ENCODE data around the gene TGOLN2.
"Not testable (repeated sequence)": the region's sequence is repeated elsewhere in the genome, so short reads cannot be mapped to it uniquely, and the experiment has no call there.

TGOLN2 gene

DNA sequence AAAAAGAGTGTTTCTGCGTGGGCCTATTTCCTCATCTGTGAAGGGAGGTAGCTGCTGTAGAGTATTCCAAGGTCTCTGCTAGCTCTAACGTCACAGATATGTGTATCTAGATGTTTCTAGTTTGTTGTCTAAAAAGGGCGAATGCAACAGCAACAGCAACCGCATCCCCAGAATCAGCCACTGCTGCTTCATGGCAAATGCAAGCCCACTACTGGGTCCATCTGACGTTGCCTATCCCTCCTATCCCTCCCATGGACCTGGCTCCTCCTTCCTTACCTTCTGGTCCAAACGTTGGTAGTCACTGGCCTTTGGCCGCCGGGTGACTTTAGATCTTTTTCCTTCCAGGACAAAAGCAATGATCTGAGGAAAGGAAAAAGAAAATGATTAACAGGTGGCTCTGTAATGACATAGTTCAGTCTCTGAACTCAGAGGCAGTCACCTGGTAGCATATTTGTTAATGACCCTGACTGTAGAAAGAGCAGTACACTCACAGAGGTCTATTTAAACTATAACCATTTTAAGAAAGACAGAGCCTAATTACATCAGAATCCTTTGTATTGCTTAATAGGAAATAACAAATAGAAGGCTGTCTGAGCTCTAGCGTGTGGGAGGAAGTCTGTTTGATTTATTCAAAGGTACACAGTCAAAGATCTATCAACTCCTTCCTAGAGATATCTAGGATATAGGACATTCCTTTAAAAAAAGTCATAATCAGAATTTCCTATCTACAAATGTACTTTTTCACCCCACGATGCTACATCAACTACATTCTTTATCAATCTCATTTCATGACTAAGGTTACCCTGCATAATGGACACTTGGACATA lies 2.9 kb downstream of the TGOLN2 start:
- no peak for DNase-seq (ENCODE audit: low read depth in 1 of 2, low spot score in 1 of 2)
- TF ChIP-seq GABPA (IDR thresholded peaks at IDR 0.05; ENCODE audit: low read depth), result no peak
- peak; percentile 76 for TF ChIP-seq SPI1 (IDR thresholded peaks at IDR 0.05; ENCODE audit: borderline replicate concordance, low read depth)
- TF ChIP-seq, protein P1, sequence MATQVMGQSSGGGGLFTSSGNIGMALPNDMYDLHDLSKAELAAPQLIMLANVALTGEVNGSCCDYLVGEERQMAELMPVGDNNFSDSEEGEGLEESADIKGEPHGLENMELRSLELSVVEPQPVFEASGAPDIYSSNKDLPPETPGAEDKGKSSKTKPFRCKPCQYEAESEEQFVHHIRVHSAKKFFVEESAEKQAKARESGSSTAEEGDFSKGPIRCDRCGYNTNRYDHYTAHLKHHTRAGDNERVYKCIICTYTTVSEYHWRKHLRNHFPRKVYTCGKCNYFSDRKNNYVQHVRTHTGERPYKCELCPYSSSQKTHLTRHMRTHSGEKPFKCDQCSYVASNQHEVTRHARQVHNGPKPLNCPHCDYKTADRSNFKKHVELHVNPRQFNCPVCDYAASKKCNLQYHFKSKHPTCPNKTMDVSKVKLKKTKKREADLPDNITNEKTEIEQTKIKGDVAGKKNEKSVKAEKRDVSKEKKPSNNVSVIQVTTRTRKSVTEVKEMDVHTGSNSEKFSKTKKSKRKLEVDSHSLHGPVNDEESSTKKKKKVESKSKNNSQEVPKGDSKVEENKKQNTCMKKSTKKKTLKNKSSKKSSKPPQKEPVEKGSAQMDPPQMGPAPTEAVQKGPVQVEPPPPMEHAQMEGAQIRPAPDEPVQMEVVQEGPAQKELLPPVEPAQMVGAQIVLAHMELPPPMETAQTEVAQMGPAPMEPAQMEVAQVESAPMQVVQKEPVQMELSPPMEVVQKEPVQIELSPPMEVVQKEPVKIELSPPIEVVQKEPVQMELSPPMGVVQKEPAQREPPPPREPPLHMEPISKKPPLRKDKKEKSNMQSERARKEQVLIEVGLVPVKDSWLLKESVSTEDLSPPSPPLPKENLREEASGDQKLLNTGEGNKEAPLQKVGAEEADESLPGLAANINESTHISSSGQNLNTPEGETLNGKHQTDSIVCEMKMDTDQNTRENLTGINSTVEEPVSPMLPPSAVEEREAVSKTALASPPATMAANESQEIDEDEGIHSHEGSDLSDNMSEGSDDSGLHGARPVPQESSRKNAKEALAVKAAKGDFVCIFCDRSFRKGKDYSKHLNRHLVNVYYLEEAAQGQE (IDR thresholded peaks at IDR 0.05; ENCODE audit: insufficient replicate concordance, low read depth), result no peak
- 0 out of 2 replicates have a peak overlapping the region, but pooled peaks have one; percentile 2 for H3K27ac ChIP-seq (replicated peaks)
- no peaks in the 10 kb centered on the region for H3K27me3 ChIP-seq (ENCODE audit: insufficient read depth, poor library complexity, severe bottlenecking)
- H3K4me3 ChIP-seq (replicated peaks; ENCODE audit: insufficient read depth, low read length), result peak overlapping the region; percentile 78

DNA sequence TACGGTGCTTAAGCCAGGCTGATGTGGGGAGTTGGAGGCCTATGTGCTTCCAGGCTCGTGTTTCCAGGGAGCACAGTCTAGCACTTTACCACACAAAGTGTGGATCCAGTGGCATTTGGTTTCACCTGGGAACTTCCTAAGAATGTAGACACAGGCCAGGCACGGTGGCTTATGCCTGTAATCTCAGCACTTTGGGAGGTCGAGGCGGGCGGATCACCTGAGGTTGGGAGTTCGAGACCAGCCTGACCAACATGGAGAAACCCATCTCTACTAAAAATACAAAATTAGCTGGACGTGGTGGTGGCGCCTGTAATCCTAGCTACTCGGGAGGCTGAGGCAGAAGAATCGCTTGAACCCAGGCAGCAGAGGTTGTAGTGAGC lies 3.8 kb downstream of the TGOLN2 start:
- not testable (repeated sequence) for H3K4me3 ChIP-seq (replicated peaks; ENCODE audit: insufficient read depth, low read length); H3K27ac ChIP-seq (replicated peaks)

DNA sequence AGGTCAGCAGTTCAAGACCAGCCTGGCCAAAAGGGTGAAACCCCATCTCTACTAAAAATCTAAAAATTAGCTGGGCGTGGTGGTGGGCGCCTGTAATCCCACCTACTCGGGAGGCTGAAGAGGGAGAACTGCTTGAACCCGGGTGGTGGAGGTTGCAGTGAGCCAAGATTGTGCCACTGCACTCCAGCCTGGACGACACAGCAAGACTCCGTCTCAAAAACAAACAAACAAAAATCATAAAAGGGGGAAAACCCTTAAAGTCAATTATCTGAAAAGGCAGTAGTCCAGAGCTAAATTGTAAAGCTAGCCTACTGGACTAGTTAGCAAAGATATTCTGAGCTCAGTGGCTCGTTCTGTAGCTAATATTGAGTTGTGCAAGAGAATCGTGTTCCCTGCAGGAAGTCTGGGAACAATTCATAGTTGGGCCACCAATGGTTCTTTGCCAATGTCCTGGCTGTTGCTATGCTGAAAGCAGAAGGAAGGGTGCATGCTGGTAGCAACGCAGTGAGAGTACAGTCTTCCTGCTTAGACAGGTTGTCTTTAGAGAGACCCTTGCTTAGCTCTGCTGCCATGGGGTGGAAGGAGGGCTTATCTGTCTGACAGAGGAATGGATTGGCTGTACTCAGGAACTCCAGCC lies 4.3 kb downstream of the TGOLN2 start:
- TF ChIP-seq, protein P2, sequence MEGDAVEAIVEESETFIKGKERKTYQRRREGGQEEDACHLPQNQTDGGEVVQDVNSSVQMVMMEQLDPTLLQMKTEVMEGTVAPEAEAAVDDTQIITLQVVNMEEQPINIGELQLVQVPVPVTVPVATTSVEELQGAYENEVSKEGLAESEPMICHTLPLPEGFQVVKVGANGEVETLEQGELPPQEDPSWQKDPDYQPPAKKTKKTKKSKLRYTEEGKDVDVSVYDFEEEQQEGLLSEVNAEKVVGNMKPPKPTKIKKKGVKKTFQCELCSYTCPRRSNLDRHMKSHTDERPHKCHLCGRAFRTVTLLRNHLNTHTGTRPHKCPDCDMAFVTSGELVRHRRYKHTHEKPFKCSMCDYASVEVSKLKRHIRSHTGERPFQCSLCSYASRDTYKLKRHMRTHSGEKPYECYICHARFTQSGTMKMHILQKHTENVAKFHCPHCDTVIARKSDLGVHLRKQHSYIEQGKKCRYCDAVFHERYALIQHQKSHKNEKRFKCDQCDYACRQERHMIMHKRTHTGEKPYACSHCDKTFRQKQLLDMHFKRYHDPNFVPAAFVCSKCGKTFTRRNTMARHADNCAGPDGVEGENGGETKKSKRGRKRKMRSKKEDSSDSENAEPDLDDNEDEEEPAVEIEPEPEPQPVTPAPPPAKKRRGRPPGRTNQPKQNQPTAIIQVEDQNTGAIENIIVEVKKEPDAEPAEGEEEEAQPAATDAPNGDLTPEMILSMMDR (IDR thresholded peaks at IDR 0.05; ENCODE audit: insufficient read depth, low read length), result no peak
- TF ChIP-seq POLR2AphosphoS5 (IDR thresholded peaks at IDR 0.05; ENCODE audit: low read depth) (no peak), SPI1 (IDR thresholded peaks at IDR 0.05; ENCODE audit: borderline replicate concordance, low read depth) (no peak), GABPA (IDR thresholded peaks at IDR 0.05; ENCODE audit: low read depth) (no peak)
- TF ChIP-seq, protein P1 (IDR thresholded peaks at IDR 0.05; ENCODE audit: insufficient replicate concordance, low read depth), result no peak
- Histone ChIP-seq H3K27ac (replicated peaks) (no peak overlapping the region), H3K27me3 (ENCODE audit: insufficient read depth, poor library complexity, severe bottlenecking) (no peaks in the 10 kb centered on the region), H3K4me3 (replicated peaks; ENCODE audit: insufficient read depth, low read length) (no peak overlapping the region)
- no peak for DNase-seq (ENCODE audit: low read depth in 1 of 2, low spot score in 1 of 2)

More for the DNA sequence above, 3.8 kb downstream of the TGOLN2 start:
- not testable (repeated sequence) for DNase-seq (ENCODE audit: low read depth in 1 of 2, low spot score in 1 of 2); H3K27me3 ChIP-seq (ENCODE audit: insufficient read depth, poor library complexity, severe bottlenecking)

DNA sequence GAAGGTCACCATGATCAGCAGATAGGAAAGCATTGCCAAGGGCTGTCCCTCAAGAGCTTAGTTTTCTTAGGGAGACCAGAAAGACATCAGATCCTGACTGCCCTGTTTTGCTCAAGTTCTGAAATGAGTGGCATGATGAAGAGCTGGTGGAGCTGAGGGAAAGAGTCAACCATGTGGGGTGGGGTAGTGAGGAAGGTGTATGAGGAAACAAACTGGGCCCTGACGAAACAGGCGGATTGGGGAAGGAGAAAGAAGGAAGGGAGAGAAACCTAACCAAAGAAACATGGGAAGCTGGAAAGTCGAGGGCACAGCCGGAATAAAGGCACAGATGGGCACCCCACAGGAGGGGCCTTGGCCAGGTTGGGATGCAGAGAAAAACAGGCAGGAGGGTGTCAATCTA lies 8.0 kb downstream of the TGOLN2 start:
- TF ChIP-seq POLR2AphosphoS5 (IDR thresholded peaks at IDR 0.05; ENCODE audit: low read depth) (no peak), SPI1 (IDR thresholded peaks at IDR 0.05; ENCODE audit: borderline replicate concordance, low read depth) (no peak), GABPA (IDR thresholded peaks at IDR 0.05; ENCODE audit: low read depth) (no peak)
- TF ChIP-seq, protein P2 (IDR thresholded peaks at IDR 0.05; ENCODE audit: insufficient read depth, low read length), result no peak
- TF ChIP-seq, protein P1 (IDR thresholded peaks at IDR 0.05; ENCODE audit: insufficient replicate concordance, low read depth), result no peak
- Histone ChIP-seq H3K4me3 (replicated peaks; ENCODE audit: insufficient read depth, low read length) (no peak overlapping the region), H3K27ac (replicated peaks) (peak overlapping the region; percentile 59), H3K27me3 (ENCODE audit: insufficient read depth, poor library complexity, severe bottlenecking) (no peaks in the 10 kb centered on the region)
- peak in 1 of 2 experiments; percentile 66 for DNase-seq (ENCODE audit: low read depth in 1 of 2, low spot score in 1 of 2)

All from HL-60 (cell line).